ENCODE data around the gene EFCAB8.

EFCAB8 gene

DNA sequence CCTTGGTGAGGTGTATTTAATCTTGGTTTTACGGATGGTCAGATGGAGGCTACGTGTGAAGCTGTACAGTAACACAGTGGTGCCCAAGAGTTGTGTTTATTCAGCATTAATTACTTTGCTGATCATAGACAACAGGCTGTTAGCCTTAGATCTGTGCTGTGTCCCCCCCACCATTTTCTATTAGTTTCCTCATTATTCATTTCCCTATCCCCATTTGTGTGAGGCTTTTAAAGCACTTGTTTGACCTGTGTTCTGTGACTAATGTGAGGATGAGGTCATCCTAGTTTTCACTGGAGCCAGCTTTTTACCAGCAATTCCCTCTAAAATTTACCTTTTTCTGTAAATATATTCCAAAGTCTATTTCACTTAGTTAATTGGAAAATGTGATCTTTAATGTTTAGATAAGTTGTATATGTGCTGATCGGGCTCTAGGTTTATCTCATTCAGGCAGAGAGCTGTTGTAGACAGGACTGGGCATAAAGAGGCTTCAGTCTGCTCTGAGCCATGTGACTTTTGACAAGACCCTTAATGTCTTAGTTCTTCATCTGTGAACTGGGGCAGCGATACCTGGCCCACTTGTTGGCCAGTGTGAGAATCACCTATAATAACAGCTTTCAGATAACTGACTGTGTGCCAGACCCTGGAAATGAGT, 30.6 kb upstream of the EFCAB8 start:
- H3K4me3 ChIP-seq (ENCODE audit: low read depth, low read length) = no peak overlapping the region
- no peaks in the 10 kb centered on the region for H3K27me3 ChIP-seq (ENCODE audit: insufficient read depth, low read length)
- H3K4me1 ChIP-seq (ENCODE audit: control insufficient read depth, insufficient read depth, low read length, unreplicated experiment) = peaks cover 35% of the 10 kb centered on the region
- H2AFZ ChIP-seq (ENCODE audit: low read length, unreplicated experiment) = no peak overlapping the region
- peaks cover 86% of the 10 kb centered on the region for H3K79me2 ChIP-seq (ENCODE audit: control insufficient read depth, insufficient read depth, low read length, unreplicated experiment)
- H3K27ac ChIP-seq (ENCODE audit: low read depth, low read length) = no peak overlapping the region
- H3K36me3 ChIP-seq (ENCODE audit: insufficient read depth, low read length) = peaks cover 14% of the 10 kb centered on the region

- Histone ChIP-seq H3K4me1 (ENCODE audit: control insufficient read depth, insufficient read depth, low read length, unreplicated experiment) (peaks cover 23% of the 10 kb centered on the region), H3K36me3 (ENCODE audit: insufficient read depth, low read length) (peaks cover 26% of the 10 kb centered on the region), H2AFZ (ENCODE audit: low read length, unreplicated experiment) (no peak overlapping the region), H3K79me2 (ENCODE audit: control insufficient read depth, insufficient read depth, low read length, unreplicated experiment) (peaks cover 86% of the 10 kb centered on the region), H3K4me3 (ENCODE audit: low read depth, low read length) (no peak overlapping the region), H3K27ac (ENCODE audit: low read depth, low read length) (no peak overlapping the region), H3K27me3 (ENCODE audit: insufficient read depth, low read length) (no peaks in the 10 kb centered on the region)
Measured at GRCh38 chr20:32829311-32830005, 29.3 kb upstream of the EFCAB8 start.

- no peak overlapping the region for H3K4me3 ChIP-seq (ENCODE audit: low read depth, low read length)
- peaks cover 23% of the 10 kb centered on the region for H3K4me1 ChIP-seq (ENCODE audit: control insufficient read depth, insufficient read depth, low read length, unreplicated experiment)
- no peak overlapping the region for H3K27ac ChIP-seq (ENCODE audit: low read depth, low read length)
- peaks cover 26% of the 10 kb centered on the region for H3K36me3 ChIP-seq (ENCODE audit: insufficient read depth, low read length)
- H3K27me3 ChIP-seq (ENCODE audit: insufficient read depth, low read length) = no peaks in the 10 kb centered on the region
- H3K79me2 ChIP-seq (ENCODE audit: control insufficient read depth, insufficient read depth, low read length, unreplicated experiment) = peaks cover 76% of the 10 kb centered on the region
- H2AFZ ChIP-seq (ENCODE audit: low read length, unreplicated experiment) = no peak overlapping the region
Measured at GRCh38 chr20:32830437-32830836, 28.3 kb upstream of the EFCAB8 start.

- Histone ChIP-seq H3K27ac (ENCODE audit: low read depth, low read length) (no peak overlapping the region), H3K27me3 (ENCODE audit: insufficient read depth, low read length) (no peaks in the 10 kb centered on the region), H3K79me2 (ENCODE audit: control insufficient read depth, insufficient read depth, low read length, unreplicated experiment) (peaks cover 75% of the 10 kb centered on the region), H3K4me1 (ENCODE audit: control insufficient read depth, insufficient read depth, low read length, unreplicated experiment) (peaks cover 23% of the 10 kb centered on the region), H3K36me3 (ENCODE audit: insufficient read depth, low read length) (peaks cover 36% of the 10 kb centered on the region), H2AFZ (ENCODE audit: low read length, unreplicated experiment) (no peak overlapping the region), H3K4me3 (ENCODE audit: low read depth, low read length) (no peak overlapping the region)
Measured at GRCh38 chr20:32831982-32832381, 26.7 kb upstream of the EFCAB8 start.

- Histone ChIP-seq H3K36me3 (ENCODE audit: insufficient read depth, low read length) (peaks cover 41% of the 10 kb centered on the region), H3K4me1 (ENCODE audit: control insufficient read depth, insufficient read depth, low read length, unreplicated experiment) (peaks cover 23% of the 10 kb centered on the region), H3K79me2 (ENCODE audit: control insufficient read depth, insufficient read depth, low read length, unreplicated experiment) (peaks cover 76% of the 10 kb centered on the region), H3K27ac (ENCODE audit: low read depth, low read length) (no peak overlapping the region), H2AFZ (ENCODE audit: low read length, unreplicated experiment) (no peak overlapping the region), H3K27me3 (ENCODE audit: insufficient read depth, low read length) (no peaks in the 10 kb centered on the region), H3K4me3 (ENCODE audit: low read depth, low read length) (no peak overlapping the region)
Measured at GRCh38 chr20:32832664-32833063, 26.1 kb upstream of the EFCAB8 start.

DNA sequence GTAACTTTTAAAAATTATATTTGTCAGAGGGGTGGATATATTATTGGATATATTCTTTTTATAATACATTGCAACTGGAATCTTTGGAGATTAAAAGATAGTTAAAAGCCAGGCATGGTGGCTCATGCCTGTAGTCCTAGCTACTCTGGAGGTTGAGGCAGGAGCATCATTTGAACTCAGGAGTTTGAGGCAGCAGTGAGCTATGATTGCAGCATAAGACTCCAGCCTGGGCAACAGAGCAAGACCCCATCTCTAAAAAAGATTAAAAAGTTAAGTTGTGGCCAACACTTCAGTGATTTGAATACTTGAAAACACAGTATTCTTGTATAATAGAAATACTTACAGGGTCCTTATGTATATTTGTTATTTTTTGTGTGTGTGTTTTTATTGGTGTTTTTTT, 23.8 kb upstream of the EFCAB8 start:
- H3K4me1 ChIP-seq (ENCODE audit: control insufficient read depth, insufficient read depth, low read length, unreplicated experiment) = peaks cover 4% of the 10 kb centered on the region
- H2AFZ ChIP-seq (ENCODE audit: low read length, unreplicated experiment) = no peak overlapping the region
- H3K79me2 ChIP-seq (ENCODE audit: control insufficient read depth, insufficient read depth, low read length, unreplicated experiment) = peaks cover 58% of the 10 kb centered on the region
- H3K36me3 ChIP-seq (ENCODE audit: insufficient read depth, low read length) = peaks cover 47% of the 10 kb centered on the region
- no peak overlapping the region for H3K4me3 ChIP-seq (ENCODE audit: low read depth, low read length)
- H3K27ac ChIP-seq (ENCODE audit: low read depth, low read length) = no peak overlapping the region
- H3K27me3 ChIP-seq (ENCODE audit: insufficient read depth, low read length) = no peaks in the 10 kb centered on the region

DNA sequence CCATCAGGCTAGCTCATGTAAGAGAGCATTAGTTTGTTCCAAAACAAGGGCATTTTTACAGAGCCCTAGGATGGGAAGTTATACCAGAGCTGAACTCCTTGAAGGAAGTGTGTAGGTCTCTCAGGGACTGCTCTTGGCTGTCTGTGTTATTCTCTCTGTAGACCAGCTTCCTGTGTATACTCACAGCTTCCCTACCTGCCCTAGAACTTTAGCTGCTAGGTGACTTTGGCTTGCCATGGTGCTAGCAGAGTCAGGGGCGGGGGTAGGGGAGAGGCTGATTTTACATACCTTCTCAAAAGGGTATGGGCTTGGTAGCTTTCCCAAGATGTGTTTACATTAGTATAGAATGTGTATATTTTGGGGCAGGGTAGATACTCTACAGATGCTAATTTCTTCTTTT, 21.6 kb upstream of the EFCAB8 start:
- Histone ChIP-seq H3K27ac (ENCODE audit: low read depth, low read length) (no peak overlapping the region), H3K4me3 (ENCODE audit: low read depth, low read length) (no peak overlapping the region), H3K27me3 (ENCODE audit: insufficient read depth, low read length) (no peaks in the 10 kb centered on the region), H2AFZ (ENCODE audit: low read length, unreplicated experiment) (no peak overlapping the region), H3K4me1 (ENCODE audit: control insufficient read depth, insufficient read depth, low read length, unreplicated experiment) (no peaks in the 10 kb centered on the region), H3K79me2 (ENCODE audit: control insufficient read depth, insufficient read depth, low read length, unreplicated experiment) (peaks cover 42% of the 10 kb centered on the region), H3K36me3 (ENCODE audit: insufficient read depth, low read length) (peaks cover 43% of the 10 kb centered on the region)

DNA sequence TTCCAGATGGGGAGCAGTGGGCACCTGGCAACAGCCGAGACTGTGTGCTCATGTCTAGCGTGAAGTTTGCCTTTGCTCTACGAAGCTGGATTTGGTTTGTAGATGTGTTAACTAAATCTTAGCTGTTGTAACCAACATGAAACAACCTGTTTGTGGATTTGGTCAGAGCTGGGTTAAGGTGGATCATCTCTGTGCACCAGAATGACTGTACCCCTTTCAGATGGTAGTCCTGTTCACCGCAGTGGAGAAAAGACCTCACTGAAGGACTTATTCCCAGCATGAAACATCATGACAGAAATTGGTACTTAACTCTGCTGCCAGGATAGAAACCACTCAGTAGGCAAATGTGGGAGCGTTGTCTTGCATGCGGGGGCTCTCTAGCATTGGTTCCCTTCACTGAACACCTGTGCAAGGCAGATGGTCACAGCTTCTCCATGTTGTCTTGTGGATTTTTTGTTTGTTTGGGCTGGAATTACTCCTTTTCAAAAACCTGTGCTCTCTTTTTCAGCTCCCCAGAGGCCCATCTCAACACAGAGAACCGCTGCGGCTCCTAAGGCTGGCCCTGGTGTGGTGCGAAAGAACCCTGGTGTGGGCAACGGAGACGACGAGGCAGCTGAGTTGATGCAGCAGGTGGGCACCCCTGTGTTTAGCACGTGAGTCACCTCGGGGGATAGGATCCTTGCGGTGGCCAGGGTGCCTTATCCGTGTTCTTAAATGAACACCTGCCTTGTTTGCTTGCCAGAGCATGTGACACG, 19.3 kb upstream of the EFCAB8 start:
- H2AFZ ChIP-seq (ENCODE audit: low read length, unreplicated experiment) = no peak overlapping the region
- H3K4me1 ChIP-seq (ENCODE audit: control insufficient read depth, insufficient read depth, low read length, unreplicated experiment) = no peaks in the 10 kb centered on the region
- H3K27me3 ChIP-seq (ENCODE audit: insufficient read depth, low read length) = no peaks in the 10 kb centered on the region
- H3K4me3 ChIP-seq (ENCODE audit: low read depth, low read length) = no peak overlapping the region
- H3K79me2 ChIP-seq (ENCODE audit: control insufficient read depth, insufficient read depth, low read length, unreplicated experiment) = peaks cover 40% of the 10 kb centered on the region
- peaks cover 35% of the 10 kb centered on the region for H3K36me3 ChIP-seq (ENCODE audit: insufficient read depth, low read length)
- no peak overlapping the region for H3K27ac ChIP-seq (ENCODE audit: low read depth, low read length)

DNA sequence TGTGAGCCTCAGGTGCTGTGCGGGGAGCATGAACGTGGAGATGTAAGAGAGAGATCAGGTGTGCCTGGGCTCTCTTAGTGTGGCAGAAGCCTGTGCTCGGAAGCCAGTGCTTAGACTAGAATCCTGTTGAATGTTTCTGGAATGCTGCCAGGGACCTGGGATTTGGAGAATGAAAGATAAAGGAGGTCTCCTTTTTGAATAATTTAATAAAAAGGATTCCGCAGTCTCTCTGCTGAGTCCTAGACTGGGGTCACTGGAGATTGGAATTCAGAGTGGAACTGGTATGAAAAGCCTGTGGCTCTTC, 18.8 kb upstream of the EFCAB8 start:
- peaks cover 35% of the 10 kb centered on the region for H3K36me3 ChIP-seq (ENCODE audit: insufficient read depth, low read length)
- H3K27ac ChIP-seq (ENCODE audit: low read depth, low read length) = no peak overlapping the region
- no peaks in the 10 kb centered on the region for H3K4me1 ChIP-seq (ENCODE audit: control insufficient read depth, insufficient read depth, low read length, unreplicated experiment)
- H3K27me3 ChIP-seq (ENCODE audit: insufficient read depth, low read length) = no peaks in the 10 kb centered on the region
- H3K79me2 ChIP-seq (ENCODE audit: control insufficient read depth, insufficient read depth, low read length, unreplicated experiment) = peaks cover 42% of the 10 kb centered on the region
- no peak overlapping the region for H2AFZ ChIP-seq (ENCODE audit: low read length, unreplicated experiment)
- H3K4me3 ChIP-seq (ENCODE audit: low read depth, low read length) = no peak overlapping the region

GRCh38 chr20:32841174-32841573, 17.5 kb upstream of the EFCAB8 start:
- peaks cover 43% of the 10 kb centered on the region for H3K79me2 ChIP-seq (ENCODE audit: control insufficient read depth, insufficient read depth, low read length, unreplicated experiment)
- no peak overlapping the region for H3K27ac ChIP-seq (ENCODE audit: low read depth, low read length)
- H3K36me3 ChIP-seq (ENCODE audit: insufficient read depth, low read length) = peaks cover 35% of the 10 kb centered on the region
- H3K27me3 ChIP-seq (ENCODE audit: insufficient read depth, low read length) = no peaks in the 10 kb centered on the region
- H3K4me1 ChIP-seq (ENCODE audit: control insufficient read depth, insufficient read depth, low read length, unreplicated experiment) = no peaks in the 10 kb centered on the region
- no peak overlapping the region for H2AFZ ChIP-seq (ENCODE audit: low read length, unreplicated experiment)
- no peak overlapping the region for H3K4me3 ChIP-seq (ENCODE audit: low read depth, low read length)

- no peaks in the 10 kb centered on the region for H3K27me3 ChIP-seq (ENCODE audit: insufficient read depth, low read length)
- no peak overlapping the region for H2AFZ ChIP-seq (ENCODE audit: low read length, unreplicated experiment)
- H3K4me1 ChIP-seq (ENCODE audit: control insufficient read depth, insufficient read depth, low read length, unreplicated experiment) = no peaks in the 10 kb centered on the region
- H3K36me3 ChIP-seq (ENCODE audit: insufficient read depth, low read length) = peaks cover 36% of the 10 kb centered on the region
- H3K4me3 ChIP-seq (ENCODE audit: low read depth, low read length) = no peak overlapping the region
- H3K79me2 ChIP-seq (ENCODE audit: control insufficient read depth, insufficient read depth, low read length, unreplicated experiment) = peaks cover 38% of the 10 kb centered on the region
- H3K27ac ChIP-seq (ENCODE audit: low read depth, low read length) = no peak overlapping the region
Measured at GRCh38 chr20:32841632-32842031, 17.1 kb upstream of the EFCAB8 start.

Data from ACC112 (cell line).